HFF-Myc (cell line): ENCODE results near the gene PRICKLE2.

Source experiments
- DNase-seq: peaks from one replicate; pipeline ENCODE4 v3.0.0-alpha.2; 2011; ENCODE audit warnings: low read depth; ENCODE audit errors: extremely low read depth
- H3K4me3 ChIP-seq: replicated peaks from 2 replicates; pipeline ENCODE4 v1.5.1; 2011; ENCODE audit warnings: low read depth, mild to moderate bottlenecking, control low read depth, low read length
- CTCF ChIP-seq: IDR thresholded peaks from 2 replicates; pipeline ENCODE4 v1.5.1; 2012; ENCODE audit warnings: mild to moderate bottlenecking, low read depth, low read length, control low read depth; ENCODE audit errors: missing control alignments

Gene PRICKLE2

GRCh38 chr3:64063983-64064438 lies 161.3 kb downstream of the PRICKLE2 start:
- no peak for TF ChIP-seq CTCF
- DNase-seq, result no peak
- H3K4me3 ChIP-seq, result no peak overlapping the region

GRCh38 chr3:64063207-64063982 lies 161.9 kb downstream of the PRICKLE2 start:
- H3K4me3 ChIP-seq, result no peak overlapping the region
- no peak for DNase-seq
- TF ChIP-seq CTCF, result no peak

GRCh38 chr3:64061628-64062027 lies 163.6 kb downstream of the PRICKLE2 start:
- no peak overlapping the region for H3K4me3 ChIP-seq
- TF ChIP-seq CTCF, result no peak
- no peak for DNase-seq

- H3K4me3 ChIP-seq, result no peak overlapping the region
- DNase-seq, result no peak
- no peak for TF ChIP-seq CTCF
These were observed 165.6 kb downstream of the PRICKLE2 start for GRCh38 chr3:64059484-64060175.

- TF ChIP-seq CTCF, result no peak
- H3K4me3 ChIP-seq, result no peak overlapping the region
- DNase-seq, result no peak
These were observed 166.7 kb downstream of the PRICKLE2 start for GRCh38 chr3:64058566-64058965.

- no peak overlapping the region for H3K4me3 ChIP-seq
- DNase-seq, result no peak
- TF ChIP-seq CTCF, result no peak
These were observed 168.0 kb downstream of the PRICKLE2 start for GRCh38 chr3:64057231-64057630.
